CD4-positive, alpha-beta T cell (primary cell): ENCODE results near the gene PAK3. TPM values are rescaled to one million over a fixed set of nuclear protein-coding genes. Genes with fewer than 3 reads are reported as not detected.

Experiments
- ATAC-seq: fragments of 200-7000 bp; cut with Tn5 transposase; one replicate; pipeline ENCODE4 v1.10.0; 2022; ENCODE audit warnings: mild to moderate bottlenecking; ENCODE audit not compliant: poor library complexity
- CTCF ChIA-PET: fragments of 350-600 bp; sonication (Branson Sonifier 250); formaldehyde crosslinking; loops from one replicate; lab custom pipeline; 2021; ENCODE audit warnings: antibody characterized with exemption, inconsistent platforms; lab: Charles Lee
- POLR2A ChIA-PET: fragments of 350-600 bp; sonication (Branson Sonifier 250); formaldehyde crosslinking; loops from one replicate; lab custom pipeline; 2021; ENCODE audit warnings: antibody characterized with exemption, inconsistent platforms; lab: Charles Lee
- DNase-seq, 14 experiments: peaks; one replicate each; pipeline ENCODE4 v3.0.0-alpha.2; 2013 to 2020; ENCODE audit warnings: mixed read lengths in 2 of 14
- H3K27ac ChIP-seq, 2 donors: one replicate each; pipeline versions ENCODE4 v1.5.1 to v1.7.0; 2013; ENCODE audit warnings: low read length in 2 of 2, low read depth in 1 of 2, mild to moderate bottlenecking in 1 of 2
- H3K27me3 ChIP-seq, 2 experiments: 1 replicate in 1 of 2; 2 replicates in 1 of 2; pipeline versions ENCODE4 v1.6.1 to v1.7.0; 2013; ENCODE audit warnings: low read length in 2 of 2, control low read depth in 1 of 2, mild to moderate bottlenecking in 1 of 2, moderate library complexity in 1 of 2; ENCODE audit not compliant: insufficient read depth in 2 of 2, control insufficient read depth in 1 of 2
- H3K36me3 ChIP-seq: one replicate; pipeline ENCODE4 v1.6.1; 2013; ENCODE audit warnings: low read length, control low read depth; ENCODE audit not compliant: insufficient read depth
- H3K4me1 ChIP-seq: one replicate; pipeline ENCODE4 v1.6.1; 2013; ENCODE audit warnings: low read length, control low read depth; ENCODE audit not compliant: insufficient read depth
- H3K4me3 ChIP-seq: one replicate; pipeline ENCODE4 v1.5.1; 2013; ENCODE audit warnings: mild to moderate bottlenecking, low read length, moderate library complexity
- H3K9me3 ChIP-seq, 2 experiments: 1 replicate in 1 of 2; 2 replicates in 1 of 2; pipeline versions ENCODE4 v1.6.1 to v1.7.0; 2013; ENCODE audit warnings: low read length in 2 of 2, mild to moderate bottlenecking in 2 of 2, control low read depth in 1 of 2, moderate library complexity in 1 of 2; ENCODE audit not compliant: control insufficient read depth in 1 of 2, insufficient read depth in 1 of 2
- H3K27ac Mint-ChIP-seq: one replicate; pipeline ENCODE4 v1.8.0; 2020; ENCODE audit warnings: mixed read lengths
- H3K27me3 Mint-ChIP-seq: one replicate; pipeline ENCODE4 v1.8.0; 2021; ENCODE audit warnings: mixed read lengths
- H3K36me3 Mint-ChIP-seq: one replicate; pipeline ENCODE4 v1.8.0; 2021; ENCODE audit warnings: low read depth, mixed read lengths
- H3K4me1 Mint-ChIP-seq: one replicate; pipeline ENCODE4 v1.8.0; 2021; ENCODE audit warnings: low read depth, mixed read lengths
- H3K4me3 Mint-ChIP-seq: one replicate; pipeline ENCODE4 v1.8.0; 2020; ENCODE audit warnings: mild to moderate bottlenecking, mixed read lengths
- H3K9me3 Mint-ChIP-seq: one replicate; pipeline ENCODE4 v1.8.0; 2020; ENCODE audit warnings: mixed read lengths
- intact Hi-C, 2 experiments: fragments of 100-400 bp; cut with DNase I in 1 of 2; cut with micrococcal nuclease in 1 of 2; formaldehyde crosslinking; loops; one replicate each; pipeline versions ENCODE4 v1.15.1 to v1.9.0; 2023 to 2025; cut with DNase I, micrococcal nuclease
- total RNA-seq, 174 experiments: library from RNA in 2 of 174; stranded (reverse) in 2 of 174; gene quantifications; one replicate each; pipeline ENCODE4 v1.2.3 and lab custom pipeline; 2021 to 2026
- TF ChIP-seq, protein P1 (sequence below): fragments of 200-600 bp; IDR thresholded peaks from one replicate; pipeline ENCODE4 v1.8.0; 2022; ENCODE audit warnings: antibody characterized with exemption, mild to moderate bottlenecking

PAK3 gene
- total RNA-seq, 2 experiments from 2014 or later = 1.5 to 1.9 TPM

DNA sequence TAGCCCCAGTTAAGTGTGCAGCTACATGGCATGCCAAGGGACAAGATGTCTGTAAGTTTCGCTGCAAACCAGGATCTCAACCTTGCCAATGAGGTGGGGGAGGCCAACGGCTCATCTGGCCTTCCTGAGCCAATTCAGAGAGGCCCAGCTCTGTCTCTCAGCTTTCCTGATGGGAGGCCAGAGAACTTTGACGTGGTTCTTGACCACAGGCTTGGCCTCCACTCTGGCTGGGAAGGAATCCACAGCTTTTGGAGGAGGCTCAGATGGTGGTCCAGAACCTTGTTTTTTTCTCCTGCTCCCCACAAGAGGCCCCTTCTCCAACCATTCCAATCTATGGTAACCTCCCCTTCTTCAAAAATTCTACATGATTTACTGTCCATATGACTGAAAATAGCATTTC lies 164.5 kb downstream of the PAK3 start:
- Mint-ChIP-seq H3K9me3 (no peaks in the 10 kb centered on the region), H3K27ac (no peak overlapping the region), H3K4me3 (no peak overlapping the region), H3K4me1 (no peaks in the 10 kb centered on the region), H3K27me3 (no peaks in the 10 kb centered on the region), H3K36me3 (no peaks in the 10 kb centered on the region)
- intact Hi-C loops = no loop called here
- Histone ChIP-seq H3K4me3 (no peak overlapping the region), H3K27ac (no peak overlapping the region), H3K9me3 (no peaks in the 10 kb centered on the region), H3K4me1 (no peaks in the 10 kb centered on the region), H3K27me3 (no peaks in the 10 kb centered on the region), H3K36me3 (no peaks in the 10 kb centered on the region)
- ATAC-seq (no peak), DNase-seq (no peak)
- TF ChIP-seq, protein P1, sequence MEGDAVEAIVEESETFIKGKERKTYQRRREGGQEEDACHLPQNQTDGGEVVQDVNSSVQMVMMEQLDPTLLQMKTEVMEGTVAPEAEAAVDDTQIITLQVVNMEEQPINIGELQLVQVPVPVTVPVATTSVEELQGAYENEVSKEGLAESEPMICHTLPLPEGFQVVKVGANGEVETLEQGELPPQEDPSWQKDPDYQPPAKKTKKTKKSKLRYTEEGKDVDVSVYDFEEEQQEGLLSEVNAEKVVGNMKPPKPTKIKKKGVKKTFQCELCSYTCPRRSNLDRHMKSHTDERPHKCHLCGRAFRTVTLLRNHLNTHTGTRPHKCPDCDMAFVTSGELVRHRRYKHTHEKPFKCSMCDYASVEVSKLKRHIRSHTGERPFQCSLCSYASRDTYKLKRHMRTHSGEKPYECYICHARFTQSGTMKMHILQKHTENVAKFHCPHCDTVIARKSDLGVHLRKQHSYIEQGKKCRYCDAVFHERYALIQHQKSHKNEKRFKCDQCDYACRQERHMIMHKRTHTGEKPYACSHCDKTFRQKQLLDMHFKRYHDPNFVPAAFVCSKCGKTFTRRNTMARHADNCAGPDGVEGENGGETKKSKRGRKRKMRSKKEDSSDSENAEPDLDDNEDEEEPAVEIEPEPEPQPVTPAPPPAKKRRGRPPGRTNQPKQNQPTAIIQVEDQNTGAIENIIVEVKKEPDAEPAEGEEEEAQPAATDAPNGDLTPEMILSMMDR = no peak
- ChIA-PET CTCF (no interaction called here), POLR2A (no interaction called here)

DNA sequence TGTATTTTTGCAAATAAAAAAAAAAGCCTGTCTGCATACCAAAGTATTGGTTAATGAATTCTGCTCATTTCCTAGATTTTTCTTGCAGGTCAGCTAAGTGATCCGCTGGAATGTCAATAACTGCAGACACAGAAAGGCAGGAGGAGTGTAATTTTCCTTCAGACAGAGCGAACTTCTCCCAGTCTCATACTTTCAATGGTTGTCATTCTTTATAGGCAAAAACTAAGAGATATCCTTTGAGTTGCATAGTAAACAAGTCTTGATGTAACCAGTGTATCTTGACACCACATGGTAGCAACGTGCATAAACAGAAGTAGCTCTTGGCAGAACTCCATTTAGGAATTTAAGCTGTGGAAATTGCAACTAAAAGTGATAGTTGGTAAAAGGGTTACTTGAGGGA lies 166.1 kb downstream of the PAK3 start:
- Histone ChIP-seq H3K27me3 (no peaks in the 10 kb centered on the region), H3K9me3 (no peaks in the 10 kb centered on the region), H3K36me3 (no peaks in the 10 kb centered on the region), H3K27ac (no peak overlapping the region), H3K4me3 (no peak overlapping the region), H3K4me1 (no peaks in the 10 kb centered on the region)
- no peak overlapping the region for H3K27ac Mint-ChIP-seq
- ATAC-seq (no peak), DNase-seq (no peak)
- ChIA-PET POLR2A (no interaction called here), CTCF (no interaction called here)
- no peaks in the 10 kb centered on the region for H3K27me3 Mint-ChIP-seq
- TF ChIP-seq, protein P1 = no peak
- no peaks in the 10 kb centered on the region for H3K9me3 Mint-ChIP-seq
- H3K4me1 Mint-ChIP-seq = no peaks in the 10 kb centered on the region
- H3K36me3 Mint-ChIP-seq = no peaks in the 10 kb centered on the region
- intact Hi-C loops = no loop called here
- no peak overlapping the region for H3K4me3 Mint-ChIP-seq

DNA sequence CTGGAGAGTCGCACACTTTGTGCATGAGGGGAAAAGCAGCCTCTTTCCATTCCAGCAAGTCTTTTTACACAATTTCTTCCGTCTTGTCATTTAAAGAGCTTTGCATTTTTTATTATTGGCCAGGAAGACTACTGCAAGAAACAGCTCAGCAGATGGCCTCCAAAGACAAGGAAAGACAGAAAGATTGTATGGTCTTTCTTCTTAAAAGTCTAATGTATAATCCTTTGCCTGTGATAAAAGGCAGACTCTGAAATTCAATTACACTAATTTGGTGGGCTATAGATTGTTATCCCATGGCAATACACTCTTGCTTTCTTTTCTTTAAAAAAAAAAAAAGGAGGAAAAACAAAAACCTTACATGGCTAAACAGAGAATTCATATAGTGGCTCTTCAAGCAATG lies 168.4 kb downstream of the PAK3 start:
- ChIA-PET CTCF (interaction anchor here (0.7 to 1.0 kb wide), 2 partner anchors 10 to 37 kb away, joined by 3 read pairs; no protein-coding TSS in a partner anchor), POLR2A (no interaction called here)
- Mint-ChIP-seq H3K9me3 (no peaks in the 10 kb centered on the region), H3K4me1 (no peaks in the 10 kb centered on the region), H3K36me3 (no peaks in the 10 kb centered on the region), H3K4me3 (no peak overlapping the region), H3K27ac (no peak overlapping the region), H3K27me3 (no peaks in the 10 kb centered on the region)
- H3K4me3 ChIP-seq = no peak overlapping the region
- no peaks in the 10 kb centered on the region for H3K4me1 ChIP-seq
- no peak overlapping the region for H3K27ac ChIP-seq
- no peaks in the 10 kb centered on the region for H3K9me3 ChIP-seq
- TF ChIP-seq, protein P1 = no peak
- no peaks in the 10 kb centered on the region for H3K27me3 ChIP-seq
- ATAC-seq = no peak
- intact Hi-C loops = no loop called here
- H3K36me3 ChIP-seq = no peaks in the 10 kb centered on the region
- DNase-seq = no peak
